GM21576 (cell line): ENCODE results near the gene THRA.

Experiments
- ATAC-seq: cut with Tn5 transposase; IDR thresholded peaks from one replicate; pipeline ENCODE4 v1.9.1; 2021; ENCODE audit warnings: mild to moderate bottlenecking, moderate library complexity; ENCODE audit not compliant: unreplicated experiment

THRA gene

GRCh38 chr17:40075201-40075941 lies 12.6 kb downstream of the THRA start:
- no peak for ATAC-seq

DNA sequence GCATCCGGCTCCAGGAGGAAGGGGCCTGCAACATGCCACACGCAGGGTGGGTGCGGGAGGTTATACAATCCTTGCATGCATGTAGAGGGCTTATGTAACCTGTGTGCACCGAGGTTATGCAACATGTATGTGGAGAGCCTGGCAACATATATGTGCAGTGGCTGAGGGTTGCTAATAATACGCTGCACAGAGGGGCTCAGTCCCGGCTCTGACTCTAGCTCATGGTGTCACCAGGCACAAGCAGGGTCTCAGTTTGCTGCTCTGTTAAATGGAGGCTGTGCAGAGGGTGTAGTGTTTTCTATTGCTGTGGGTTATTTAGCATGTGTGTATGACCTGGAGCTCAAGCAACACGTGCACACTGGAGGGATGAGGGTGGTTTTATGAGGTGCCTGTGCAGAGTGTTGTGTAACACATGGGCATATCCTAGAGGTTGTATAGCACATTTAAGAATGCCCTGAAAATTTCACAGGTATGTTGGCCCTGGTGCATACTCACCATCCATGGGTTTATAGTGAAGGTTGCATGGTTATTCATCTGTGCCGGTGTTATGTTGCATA lies 13.3 kb downstream of the THRA start:
- no peak for ATAC-seq

DNA sequence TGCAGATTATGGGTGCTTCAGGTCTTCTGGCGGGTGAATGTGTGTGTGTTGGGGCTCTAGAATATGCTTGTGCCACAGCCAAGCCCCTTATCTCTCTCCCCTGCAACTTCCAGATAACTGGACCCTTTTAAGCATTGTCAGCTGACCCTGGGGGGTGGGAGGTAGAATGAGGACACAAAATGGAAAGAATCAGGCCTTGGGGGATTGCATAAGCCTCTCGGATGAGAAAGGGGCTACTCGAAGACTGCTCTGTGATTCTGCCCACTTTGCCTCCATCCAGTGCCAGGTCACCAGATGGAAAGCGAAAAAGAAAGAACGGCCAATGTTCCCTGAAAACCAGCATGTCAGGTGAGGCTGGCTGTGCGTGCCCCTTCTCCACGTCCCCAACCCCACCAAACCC lies 13.8 kb downstream of the THRA start:
- ATAC-seq: no peak

- no peak for ATAC-seq
Measured at GRCh38 chr17:40079545-40079944, 16.8 kb downstream of the THRA start.

- ATAC-seq: no peak
Measured at GRCh38 chr17:40084477-40084876, 21.7 kb downstream of the THRA start.

DNA sequence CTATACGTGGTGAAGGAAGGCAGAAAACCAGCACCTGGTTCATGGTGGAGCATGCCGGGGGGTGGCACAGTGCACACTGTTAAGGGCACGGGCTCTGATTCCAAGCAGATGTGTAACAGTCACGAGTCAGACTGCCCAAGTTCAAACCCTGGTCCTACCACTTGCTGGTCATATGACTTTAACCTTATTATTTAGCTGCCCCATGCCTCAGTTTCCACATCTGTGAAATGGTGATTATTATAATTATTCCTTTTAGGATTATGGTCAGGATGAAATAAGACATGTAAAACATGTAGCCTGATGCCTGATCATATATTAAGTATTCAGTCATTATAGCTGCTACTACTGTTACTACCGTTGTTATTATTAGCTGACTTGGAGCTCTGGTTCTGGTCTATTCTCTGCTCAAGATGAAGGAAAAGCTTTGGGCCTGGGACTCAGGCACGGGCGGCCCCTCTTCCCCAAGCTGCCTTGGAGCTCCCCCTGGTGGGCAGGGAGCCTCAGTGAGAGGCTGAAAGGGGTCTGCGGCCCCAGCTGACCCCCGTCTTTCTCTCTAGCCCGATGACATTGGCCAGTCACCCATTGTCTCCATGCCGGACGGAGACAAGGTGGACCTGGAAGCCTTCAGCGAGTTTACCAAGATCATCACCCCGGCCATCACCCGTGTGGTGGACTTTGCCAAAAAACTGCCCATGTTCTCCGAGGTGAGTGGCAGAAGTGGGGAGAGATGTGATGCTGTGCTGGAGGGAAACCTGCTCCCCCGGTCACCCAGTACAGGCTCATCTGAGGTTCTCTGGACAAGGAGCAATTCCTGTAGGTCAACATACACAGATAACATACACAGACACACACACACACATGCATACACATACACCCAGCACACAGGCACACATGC lies 23.6 kb downstream of the THRA start:
- ATAC-seq: no peak

DNA sequence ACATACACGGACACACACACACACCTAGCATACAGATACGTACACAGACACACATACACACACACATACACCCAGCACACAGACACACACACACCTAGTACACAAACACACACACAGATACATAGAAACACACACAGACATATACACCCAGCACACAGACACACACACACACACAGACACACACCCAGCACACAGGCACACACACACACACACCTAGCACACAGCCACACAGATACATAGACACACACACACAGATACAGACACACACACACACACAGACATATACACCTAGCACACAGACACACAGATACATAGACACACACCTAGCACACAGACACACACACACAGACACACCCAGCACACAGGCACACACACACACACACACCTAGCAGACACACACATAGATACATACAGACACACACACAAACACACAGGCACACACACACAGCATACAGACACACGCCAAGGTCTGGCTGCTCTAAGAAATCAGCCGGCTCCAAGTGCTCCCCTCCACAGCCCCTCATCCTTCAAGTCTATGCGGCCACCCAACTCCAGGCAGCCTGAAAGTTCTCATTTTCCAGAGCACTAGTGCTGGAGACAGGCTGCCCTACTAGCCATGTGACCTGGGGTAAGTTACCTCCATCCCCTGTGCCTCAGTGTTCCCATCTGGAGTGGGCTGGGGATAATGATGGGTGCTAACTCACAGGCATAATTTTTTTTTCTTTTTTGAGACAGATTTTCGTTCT lies 24.5 kb downstream of the THRA start:
- no peak for ATAC-seq

DNA sequence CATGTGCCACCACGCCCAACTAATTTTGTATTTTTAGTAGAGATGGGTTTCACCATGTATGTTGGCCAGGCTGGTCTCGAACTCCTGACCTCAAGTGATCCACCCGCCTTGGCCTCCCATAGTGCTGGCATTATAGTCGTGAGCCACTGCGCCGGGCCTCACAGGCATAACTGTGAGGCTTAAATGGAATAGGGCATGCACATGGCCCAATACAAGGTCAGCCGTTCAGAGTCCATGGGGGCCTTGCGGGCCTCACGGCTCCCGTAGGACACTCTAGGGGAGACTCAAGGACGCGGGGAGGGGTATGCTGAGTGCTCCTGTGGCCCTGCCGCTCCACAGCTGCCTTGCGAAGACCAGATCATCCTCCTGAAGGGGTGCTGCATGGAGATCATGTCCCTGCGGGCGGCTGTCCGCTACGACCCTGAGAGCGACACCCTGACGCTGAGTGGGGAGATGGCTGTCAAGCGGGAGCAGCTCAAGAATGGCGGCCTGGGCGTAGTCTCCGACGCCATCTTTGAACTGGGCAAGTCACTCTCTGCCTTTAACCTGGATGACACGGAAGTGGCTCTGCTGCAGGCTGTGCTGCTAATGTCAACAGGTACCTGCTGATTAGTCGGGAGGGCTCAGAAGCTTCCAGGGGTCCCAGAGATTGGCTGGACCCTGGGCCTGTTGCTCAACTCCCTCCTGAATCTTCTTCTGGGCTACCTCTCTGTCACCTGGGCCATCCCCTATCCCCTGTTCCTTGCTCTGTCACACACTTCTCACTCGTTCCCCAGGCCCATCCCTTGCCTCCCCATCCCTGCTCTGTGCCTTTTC lies 25.3 kb downstream of the THRA start:
- ATAC-seq: no peak

- no peak for ATAC-seq
Measured at GRCh38 chr17:40089077-40089895, 26.5 kb downstream of the THRA start.

GRCh38 chr17:40090237-40091119 lies 27.7 kb downstream of the THRA start:
- ATAC-seq: no peak

- no peak for ATAC-seq
Measured at GRCh38 chr17:40091691-40092397, 29.1 kb downstream of the THRA start.

DNA sequence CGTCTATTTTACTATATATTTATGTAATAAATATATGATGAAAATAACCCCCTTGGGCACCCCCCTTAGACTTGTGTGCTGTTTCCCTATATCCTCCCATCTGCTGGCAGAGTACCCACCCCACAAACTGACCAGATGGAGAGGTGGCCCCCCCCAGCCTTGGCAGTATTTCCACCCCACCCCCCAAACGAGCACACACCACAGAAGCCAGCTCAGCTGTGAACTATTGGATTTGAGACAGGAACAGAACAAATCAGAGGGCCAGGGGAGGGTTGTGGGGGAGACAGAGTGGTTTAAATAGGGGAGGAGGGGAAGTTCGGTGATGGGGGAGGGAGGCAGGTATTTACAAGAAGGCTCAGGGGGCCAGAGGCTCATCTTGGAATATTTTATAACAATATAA lies 29.8 kb downstream of the THRA start:
- no peak for ATAC-seq

DNA sequence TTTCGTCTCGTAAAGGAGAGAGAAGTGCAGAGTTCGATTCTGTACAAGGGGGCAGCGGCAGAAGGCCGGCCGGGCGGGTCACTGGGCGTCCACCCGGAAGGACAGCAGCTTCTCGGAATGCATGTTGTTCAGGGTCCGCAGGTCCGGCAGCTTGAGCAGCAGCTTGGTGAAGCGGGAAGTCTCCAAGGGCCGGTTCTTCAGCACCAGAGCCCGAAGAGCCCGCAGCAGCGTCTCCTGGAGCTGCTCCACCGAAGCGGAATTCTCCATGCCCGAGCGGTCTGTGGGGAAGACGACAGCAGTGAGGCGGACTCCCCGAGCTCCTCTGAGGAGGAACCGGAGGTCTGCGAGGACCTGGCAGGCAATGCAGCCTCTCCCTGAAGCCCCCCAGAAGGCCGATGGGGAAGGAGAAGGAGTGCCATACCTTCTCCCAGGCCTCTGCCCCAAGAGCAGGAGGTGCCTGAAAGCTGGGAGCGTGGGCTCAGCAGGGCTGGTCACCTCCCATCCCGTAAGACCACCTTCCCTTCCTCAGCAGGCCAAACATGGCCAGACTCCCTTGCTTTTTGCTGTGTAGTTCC lies 30.3 kb downstream of the THRA start:
- ATAC-seq: no peak

GRCh38 chr17:40093580-40094201 lies 30.9 kb downstream of the THRA start:
- ATAC-seq: no peak

DNA sequence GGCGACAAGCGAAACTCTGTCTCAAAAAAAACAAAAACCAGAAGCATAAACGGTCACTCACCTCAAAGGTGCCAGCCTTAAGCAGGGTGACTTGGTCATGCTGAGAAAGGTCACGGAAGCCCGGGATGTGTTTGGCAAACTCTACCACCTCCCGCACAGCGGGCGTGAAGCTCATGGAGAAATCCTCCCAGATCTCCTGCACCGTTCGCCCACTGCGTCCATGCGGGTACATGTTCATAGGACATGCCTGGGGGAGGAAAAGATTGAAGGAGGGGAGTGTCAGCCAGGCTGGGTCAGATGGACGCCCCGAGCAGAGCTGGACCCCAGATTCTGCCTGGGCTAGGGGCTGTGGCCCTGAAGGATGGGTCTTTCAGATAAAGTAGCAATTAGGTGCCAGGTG lies 32.1 kb downstream of the THRA start:
- no peak for ATAC-seq

DNA sequence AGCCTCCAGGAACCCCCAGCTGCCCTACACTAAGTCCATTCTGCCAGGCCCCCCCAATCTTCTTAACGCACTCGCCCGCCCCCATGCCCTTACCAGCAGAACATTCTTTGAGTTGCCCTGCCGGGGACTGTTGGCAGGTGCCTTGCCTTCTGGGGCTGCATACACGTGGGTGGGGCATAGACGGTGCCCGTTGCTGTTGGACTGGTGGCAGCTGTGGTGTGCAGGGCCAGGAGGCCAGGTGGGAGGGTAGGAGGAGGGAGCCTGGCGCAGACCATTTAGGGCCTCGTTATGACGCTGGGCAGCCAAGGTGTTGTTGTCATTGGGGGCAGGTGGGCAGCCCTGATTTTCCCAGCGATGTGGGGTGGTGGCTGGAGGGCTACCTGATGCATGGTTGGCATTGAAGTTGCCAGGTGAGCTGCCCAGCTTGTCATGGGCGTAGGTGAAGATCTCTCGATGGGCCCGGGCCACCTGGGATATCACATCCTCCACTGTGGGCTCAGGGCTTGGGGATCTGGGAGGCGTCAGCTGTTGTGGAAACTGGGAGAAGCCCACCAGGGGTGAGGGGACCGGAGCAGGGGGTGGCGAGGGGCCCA lies 32.7 kb downstream of the THRA start:
- ATAC-seq: no peak
